Kidney capillary endothelial cell (primary cell): ENCODE results near the gene SLC41A1.
A peak's percentile ranks its signal among the peaks of the same experiment; 100 is the strongest.

Experiments
- DNase-seq: peaks from one replicate; pipeline ENCODE4 v3.0.0-alpha.2; 2018; ENCODE audit warnings: low spot score

SLC41A1 gene

DNA sequence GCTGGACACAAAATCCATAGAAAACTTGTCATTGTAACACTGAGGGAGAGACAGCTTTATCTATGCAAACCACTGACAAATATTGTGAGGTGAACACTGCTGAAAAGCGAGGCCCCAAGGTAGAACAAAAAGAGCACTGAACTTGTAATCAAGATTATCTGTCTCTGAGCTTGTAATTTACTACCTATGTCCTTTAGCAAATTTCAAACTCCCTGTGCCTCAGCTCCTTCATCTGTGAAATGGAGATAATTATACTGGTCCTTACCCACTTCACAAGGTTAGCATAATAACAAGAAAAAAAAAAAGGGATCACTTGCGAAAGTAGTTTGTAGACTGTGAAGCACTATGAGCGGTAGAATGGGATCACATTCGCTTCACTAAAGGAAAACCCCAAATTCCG is 58.1 kb downstream of the SLC41A1 start:
- no peak for DNase-seq

GRCh38 chr1:205751036-205751651 is 61.9 kb downstream of the SLC41A1 start:
- DNase-seq: no peak

DNA sequence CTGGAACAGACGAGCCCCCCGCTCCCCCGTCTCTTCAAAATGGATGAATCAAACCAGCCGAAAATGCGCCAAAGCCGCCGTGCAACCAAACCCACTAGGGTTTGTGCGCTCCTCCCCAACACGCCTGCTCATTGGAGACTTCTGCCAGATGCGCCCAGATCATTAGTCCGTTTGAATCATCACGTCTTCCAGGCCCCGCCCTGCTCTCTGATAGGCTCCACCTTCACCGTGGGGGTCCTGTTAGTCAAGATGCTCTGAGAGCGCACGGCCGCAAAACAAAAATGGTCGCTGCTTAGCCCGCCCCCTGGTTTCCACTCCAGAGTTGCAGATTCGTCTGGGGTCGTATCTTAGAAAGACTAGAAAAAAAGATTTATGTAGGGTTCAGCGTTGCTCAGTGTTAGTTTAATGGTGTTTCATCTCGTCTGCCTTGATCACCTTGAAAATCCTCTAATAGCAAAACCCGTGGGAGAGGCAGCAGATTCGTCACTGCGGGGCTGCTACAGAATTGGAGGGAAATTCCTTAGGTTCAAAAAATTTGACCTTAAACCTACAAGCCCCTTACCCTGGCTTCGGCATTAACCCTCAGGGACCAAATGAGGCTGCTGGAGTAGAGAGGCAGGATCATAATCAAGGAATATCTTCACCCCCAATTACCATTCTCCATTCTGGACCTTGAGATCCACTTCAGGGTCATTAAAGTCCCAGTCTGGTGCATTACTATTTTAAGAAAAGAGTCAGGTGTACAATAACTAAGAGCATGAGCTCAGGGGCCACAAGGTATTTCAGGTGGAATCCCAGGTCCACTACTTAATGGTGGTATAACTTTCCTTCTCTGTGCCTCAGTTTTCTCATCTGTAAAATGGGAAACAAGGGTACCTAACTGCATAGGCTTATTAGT is 62.6 kb downstream of the SLC41A1 start, which contains the start of gene NUCKS1:
Gene NUCKS1 (minus strand): TSS at position 45 of the 898 bp plus-strand sequence. CDS start 209 bp downstream, outside the sequence.
- DNase-seq: peak; percentile 95

- peak; percentile 91 for DNase-seq
Observed at GRCh38 chr1:205749234-205750137, 63.5 kb downstream of the SLC41A1 start.

DNA sequence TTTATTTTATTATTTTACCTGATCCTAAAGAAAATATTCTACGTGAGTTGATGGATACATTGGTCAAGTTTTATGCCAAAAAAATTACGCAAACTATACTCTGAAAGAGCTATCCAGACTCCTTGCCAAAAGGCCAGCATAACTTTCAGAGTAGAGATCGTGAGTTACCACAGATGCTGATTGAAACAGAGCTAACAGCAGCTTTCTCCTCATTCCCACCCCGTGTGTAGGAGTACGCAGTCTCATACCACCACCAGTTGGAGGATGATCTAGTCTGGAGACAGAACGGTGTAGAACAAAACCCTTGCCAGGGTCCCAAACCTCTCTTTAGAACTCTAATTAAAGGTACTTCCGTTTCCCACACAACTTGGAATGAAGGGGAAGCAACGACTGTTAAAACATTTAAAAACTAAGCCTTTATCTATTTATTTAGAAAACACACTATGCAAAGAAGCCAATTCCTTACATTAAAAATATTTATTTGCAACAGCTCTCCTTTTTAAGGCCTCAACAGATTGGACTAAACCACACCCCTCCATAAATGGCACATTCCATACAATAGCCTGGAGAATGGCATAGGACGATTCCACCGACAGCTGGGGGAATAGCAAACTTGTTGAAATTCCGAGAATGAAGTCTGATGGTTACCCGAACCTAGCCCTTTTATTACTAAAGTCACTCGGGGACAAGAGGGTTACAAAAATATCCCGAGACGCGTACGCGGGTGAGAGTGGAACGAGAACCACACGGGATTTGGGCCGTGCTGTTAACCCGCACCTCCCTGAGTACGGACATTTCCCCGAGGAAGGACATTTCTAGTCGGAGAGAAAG is 64.4 kb downstream of the SLC41A1 start:
- DNase-seq: no peak

DNA sequence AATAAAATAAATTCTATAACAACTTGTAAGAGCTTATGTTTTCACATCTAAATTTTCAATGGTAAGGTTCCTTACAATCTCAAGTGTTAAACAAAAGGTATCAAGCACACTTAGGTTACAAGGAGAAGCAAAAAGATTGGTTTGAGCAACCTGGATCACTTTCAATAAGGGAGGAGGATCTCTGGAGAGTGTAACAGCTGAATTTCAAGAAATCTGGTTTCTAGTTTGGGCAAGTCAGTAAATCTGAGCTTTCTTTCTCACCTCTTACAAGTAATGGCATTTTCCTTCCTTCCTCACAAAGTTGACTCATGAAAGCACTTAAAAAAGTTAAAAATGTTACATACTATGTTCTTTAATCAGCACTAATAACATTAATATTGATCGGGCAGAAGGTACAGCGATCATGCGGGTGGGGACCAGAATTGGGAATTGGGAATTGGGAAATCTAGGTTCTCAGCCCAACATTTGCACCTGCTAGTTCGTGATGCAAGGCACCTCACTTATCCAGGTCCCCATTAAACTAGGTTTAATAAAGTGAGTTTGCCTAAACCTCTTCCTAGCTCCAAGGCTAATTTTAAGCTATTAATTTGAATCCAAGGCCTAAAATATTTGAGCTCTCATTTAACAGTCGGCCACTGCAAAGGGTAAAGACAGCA is 66.1 kb downstream of the SLC41A1 start:
- DNase-seq: no peak

DNA sequence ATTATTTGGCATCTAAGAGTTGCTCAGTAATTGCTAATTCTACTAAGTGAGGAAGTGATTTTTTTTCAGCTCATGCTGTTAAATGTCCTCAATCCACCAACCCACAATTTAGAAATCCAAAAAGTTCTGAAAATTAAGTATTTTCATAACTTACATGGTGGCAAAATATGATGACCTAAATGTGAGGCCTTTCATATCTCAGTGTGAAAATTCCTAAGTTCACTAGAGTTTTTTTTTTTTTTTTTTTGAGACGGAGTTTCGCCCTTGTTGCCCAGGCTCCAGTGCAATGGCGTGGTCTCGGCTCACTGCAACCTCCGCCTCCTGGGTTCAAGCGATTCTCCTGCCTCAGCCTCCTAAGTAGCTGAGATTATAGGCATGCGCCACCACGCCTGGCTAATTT is 68.6 kb downstream of the SLC41A1 start:
- no peak for DNase-seq

DNA sequence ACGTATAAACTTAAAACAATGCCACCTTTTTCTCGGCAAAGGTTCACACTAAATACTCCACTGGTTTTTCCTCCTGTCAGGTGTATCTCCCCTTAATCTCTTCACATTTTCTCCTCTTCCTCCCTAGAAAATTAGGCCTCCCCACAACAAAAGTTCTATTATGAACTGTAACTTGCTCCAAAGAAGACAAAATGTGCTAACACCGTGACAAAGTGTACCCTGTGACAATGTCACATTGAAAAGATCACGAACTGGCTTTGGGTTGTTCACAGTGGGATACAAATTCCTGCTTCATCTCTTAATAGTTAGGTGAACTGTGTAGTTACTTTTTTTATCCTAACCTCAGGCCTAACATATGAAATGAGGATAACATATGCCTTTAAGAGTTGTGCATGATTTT is 69.0 kb downstream of the SLC41A1 start:
- no peak for DNase-seq

GRCh38 chr1:205741681-205742080 is 71.3 kb downstream of the SLC41A1 start:
- DNase-seq: no peak

- no peak for DNase-seq
Observed at GRCh38 chr1:205739348-205740160, 73.4 kb downstream of the SLC41A1 start.
